Measurements from ENCODE around the gene KISS1R. TPM values are rescaled to one million over a fixed set of nuclear protein-coding genes. Genes with fewer than 3 reads are reported as not detected.
A peak's percentile ranks its signal among the peaks of the same experiment; 100 is the strongest.

Gene KISS1R
- 7.1 and 8.0 TPM in 2 replicates for total RNA-seq

- no peaks in the 10 kb centered on the region for H3K36me3 Mint-ChIP-seq (ENCODE audit: low read depth)
- intact Hi-C loops (cut with micrococcal nuclease), result loop anchor here (5.0 kb wide), 1 partner anchor 120 kb away; the partner anchor contains the start of gene PTBP1
- peak within 1 kb of the TSS; percentile 77 for H3K4me3 Mint-ChIP-seq (ENCODE audit: low read depth)
- peaks cover 4% of the 10 kb centered on the region for H3K27me3 Mint-ChIP-seq (ENCODE audit: low read depth)
- H3K4me1 Mint-ChIP-seq (ENCODE audit: low read depth), result peaks cover 14% of the 10 kb centered on the region
- no peak for DNase-seq (ENCODE audit: low spot score)
- H3K9me3 Mint-ChIP-seq, result no peaks in the 10 kb centered on the region
- peak within 1 kb of the TSS; percentile 38 for H3K27ac Mint-ChIP-seq
Measured at GRCh38 chr19:917323-918151, at the start of gene KISS1R. Gene KISS1R (plus strand): TSS chr19:917333. CDS start chr19:917503, 170 bp downstream.

- H3K9me3 Mint-ChIP-seq, result no peaks in the 10 kb centered on the region
- no peaks in the 10 kb centered on the region for H3K27me3 Mint-ChIP-seq (ENCODE audit: low read depth)
- H3K36me3 Mint-ChIP-seq (ENCODE audit: low read depth), result peaks cover 13% of the 10 kb centered on the region
- H3K27ac Mint-ChIP-seq, result no peak overlapping the region
- intact Hi-C loops (cut with micrococcal nuclease), result no loop called here
- H3K4me3 Mint-ChIP-seq (ENCODE audit: low read depth), result no peak overlapping the region
- peaks cover 7% of the 10 kb centered on the region for H3K4me1 Mint-ChIP-seq (ENCODE audit: low read depth)
- DNase-seq (ENCODE audit: low spot score), result no peak
Measured at GRCh38 chr19:867855-868457, 49.2 kb upstream of the KISS1R start.

- no peaks in the 10 kb centered on the region for H3K9me3 Mint-ChIP-seq
- H3K4me1 Mint-ChIP-seq (ENCODE audit: low read depth), result peaks cover 3% of the 10 kb centered on the region
- no peaks in the 10 kb centered on the region for H3K27me3 Mint-ChIP-seq (ENCODE audit: low read depth)
- H3K36me3 Mint-ChIP-seq (ENCODE audit: low read depth), result peaks cover 13% of the 10 kb centered on the region
- intact Hi-C loops (cut with micrococcal nuclease), result no loop called here
- no peak overlapping the region for H3K27ac Mint-ChIP-seq
- DNase-seq (ENCODE audit: low spot score), result no peak
- H3K4me3 Mint-ChIP-seq (ENCODE audit: low read depth), result no peak overlapping the region
Measured at GRCh38 chr19:868458-869244, 48.5 kb upstream of the KISS1R start.

DNA sequence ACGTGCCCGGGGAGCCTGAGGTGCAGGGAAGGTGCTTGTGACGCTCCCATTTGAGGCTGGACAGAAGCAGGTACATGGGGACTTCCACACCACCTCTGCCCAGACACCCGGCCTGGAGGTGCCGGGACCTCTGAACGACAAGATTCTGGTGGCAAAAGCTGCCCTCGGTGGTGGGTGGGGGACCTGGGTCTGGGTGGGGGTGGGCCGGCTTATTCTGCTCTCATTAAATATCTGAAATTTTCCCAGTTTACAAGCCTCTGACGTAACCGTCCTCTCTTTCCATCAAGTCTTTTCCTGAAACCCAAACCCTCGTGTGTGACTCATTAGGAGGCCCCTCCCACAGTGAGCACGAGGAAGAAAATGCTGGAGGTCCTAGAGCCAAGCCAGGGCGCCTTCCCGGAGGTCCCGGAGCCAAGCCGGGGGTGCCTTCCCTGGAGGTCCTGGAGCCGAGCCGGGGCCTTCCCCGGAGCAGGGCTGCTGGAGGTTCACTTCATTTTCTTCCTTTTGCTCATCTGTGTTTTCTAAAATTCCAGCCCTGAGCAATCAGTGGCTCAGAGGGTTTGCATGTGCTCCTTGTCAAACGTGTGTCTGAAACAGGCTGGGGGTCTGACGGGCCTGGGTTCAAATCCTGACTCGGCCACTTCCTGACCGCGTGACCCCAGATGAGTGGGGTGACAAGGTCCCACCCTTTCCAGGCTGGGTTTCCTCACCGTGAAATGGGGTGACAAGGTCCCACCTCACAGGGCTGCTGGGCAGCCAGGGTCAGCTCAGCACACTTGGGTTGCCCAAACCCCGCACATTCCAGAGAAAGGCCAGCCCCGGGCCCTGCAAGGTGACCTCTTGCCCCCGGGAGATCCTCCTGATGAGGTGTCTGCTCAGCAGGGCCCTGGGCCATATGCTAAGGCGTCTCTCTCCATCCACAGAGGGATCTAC lies 47.6 kb upstream of the KISS1R start:
- Mint-ChIP-seq H3K9me3 (no peaks in the 10 kb centered on the region), H3K4me1 (ENCODE audit: low read depth) (peaks cover 2% of the 10 kb centered on the region)

GRCh38 chr19:870314-870713 lies 46.8 kb upstream of the KISS1R start:
- peaks cover 2% of the 10 kb centered on the region for H3K4me1 Mint-ChIP-seq (ENCODE audit: low read depth)
- no peak overlapping the region for H3K27ac Mint-ChIP-seq

More for the DNA sequence above, 47.6 kb upstream of the KISS1R start:
- peaks cover 13% of the 10 kb centered on the region for H3K36me3 Mint-ChIP-seq (ENCODE audit: low read depth)
- DNase-seq (ENCODE audit: low spot score), result no peak
- no peak overlapping the region for H3K27ac Mint-ChIP-seq
- no peak overlapping the region for H3K4me3 Mint-ChIP-seq (ENCODE audit: low read depth)
- H3K27me3 Mint-ChIP-seq (ENCODE audit: low read depth), result no peaks in the 10 kb centered on the region
- intact Hi-C loops (cut with micrococcal nuclease), result no loop called here

GRCh38 chr19:870963-871401 lies 46.2 kb upstream of the KISS1R start:
- H3K27me3 Mint-ChIP-seq (ENCODE audit: low read depth), result no peaks in the 10 kb centered on the region
- H3K36me3 Mint-ChIP-seq (ENCODE audit: low read depth), result peaks cover 13% of the 10 kb centered on the region
- H3K4me1 Mint-ChIP-seq (ENCODE audit: low read depth), result peaks cover 2% of the 10 kb centered on the region
- no peak overlapping the region for H3K4me3 Mint-ChIP-seq (ENCODE audit: low read depth)
- no peak overlapping the region for H3K27ac Mint-ChIP-seq
- intact Hi-C loops (cut with micrococcal nuclease), result no loop called here
- H3K9me3 Mint-ChIP-seq, result no peaks in the 10 kb centered on the region
- DNase-seq (ENCODE audit: low spot score), result no peak

More at GRCh38 chr19:870314-870713, 46.8 kb upstream of the KISS1R start:
- DNase-seq (ENCODE audit: low spot score), result no peak
- Mint-ChIP-seq H3K9me3 (no peaks in the 10 kb centered on the region), H3K4me3 (ENCODE audit: low read depth) (no peak overlapping the region), H3K36me3 (ENCODE audit: low read depth) (peaks cover 13% of the 10 kb centered on the region), H3K27me3 (ENCODE audit: low read depth) (no peaks in the 10 kb centered on the region)
- intact Hi-C loops (cut with micrococcal nuclease), result no loop called here

DNA sequence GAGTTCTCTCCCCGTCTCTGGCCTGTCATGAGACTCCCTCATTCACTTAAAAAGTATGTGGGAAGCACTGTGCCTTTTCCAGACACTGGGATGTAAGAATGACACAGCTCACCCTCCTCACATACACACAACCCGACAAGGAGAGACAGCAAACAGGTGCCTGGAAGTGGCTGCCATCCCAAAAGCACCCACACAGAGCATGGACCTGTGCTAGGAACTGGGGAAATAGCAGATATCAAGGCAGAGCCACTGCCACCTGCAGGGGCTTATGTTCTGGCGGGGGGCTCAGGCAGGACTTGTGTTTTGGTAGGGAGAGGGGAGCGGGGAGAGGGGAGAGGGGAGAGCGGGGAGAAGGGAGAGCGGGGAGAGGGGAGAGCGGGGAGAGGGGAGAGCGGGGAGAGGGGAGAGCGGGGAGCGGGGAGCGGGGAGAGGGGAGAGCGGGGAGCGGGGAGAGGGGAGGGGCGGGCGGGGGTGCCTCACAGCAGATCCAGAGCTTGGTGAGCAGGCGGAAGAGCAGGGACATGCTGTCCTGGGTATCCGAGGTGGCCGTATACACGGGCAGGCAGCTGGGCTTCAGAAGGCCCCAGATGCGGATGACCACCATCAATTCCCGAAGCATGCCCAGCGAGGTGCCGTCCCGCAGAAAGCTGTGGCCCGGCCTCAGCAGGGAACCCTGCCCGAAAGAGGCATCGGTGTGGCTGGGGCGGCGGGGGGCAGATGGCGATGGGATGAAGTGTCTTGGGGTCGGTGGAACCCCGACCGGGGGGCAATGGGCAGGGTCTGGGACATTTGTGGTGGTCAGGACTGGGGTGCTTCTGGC lies 45.5 kb upstream of the KISS1R start:
- Mint-ChIP-seq H3K4me1 (ENCODE audit: low read depth) (peaks cover 2% of the 10 kb centered on the region), H3K4me3 (ENCODE audit: low read depth) (peak overlapping the region; percentile 33), H3K36me3 (ENCODE audit: low read depth) (peaks cover 16% of the 10 kb centered on the region), H3K27me3 (ENCODE audit: low read depth) (no peaks in the 10 kb centered on the region), H3K9me3 (no peaks in the 10 kb centered on the region), H3K27ac (peak overlapping the region; percentile 72)
- no peak for DNase-seq (ENCODE audit: low spot score)
- intact Hi-C loops (cut with micrococcal nuclease), result no loop called here

GRCh38 chr19:872266-872951 lies 44.7 kb upstream of the KISS1R start:
- intact Hi-C loops (cut with micrococcal nuclease), result no loop called here
- Mint-ChIP-seq H3K9me3 (no peaks in the 10 kb centered on the region), H3K4me1 (ENCODE audit: low read depth) (peaks cover 2% of the 10 kb centered on the region), H3K36me3 (ENCODE audit: low read depth) (peaks cover 14% of the 10 kb centered on the region), H3K4me3 (ENCODE audit: low read depth) (peak overlapping the region; percentile 65), H3K27ac (peak overlapping the region; percentile 49), H3K27me3 (ENCODE audit: low read depth) (no peaks in the 10 kb centered on the region)
- DNase-seq (ENCODE audit: low spot score), result peak; percentile 87

DNA sequence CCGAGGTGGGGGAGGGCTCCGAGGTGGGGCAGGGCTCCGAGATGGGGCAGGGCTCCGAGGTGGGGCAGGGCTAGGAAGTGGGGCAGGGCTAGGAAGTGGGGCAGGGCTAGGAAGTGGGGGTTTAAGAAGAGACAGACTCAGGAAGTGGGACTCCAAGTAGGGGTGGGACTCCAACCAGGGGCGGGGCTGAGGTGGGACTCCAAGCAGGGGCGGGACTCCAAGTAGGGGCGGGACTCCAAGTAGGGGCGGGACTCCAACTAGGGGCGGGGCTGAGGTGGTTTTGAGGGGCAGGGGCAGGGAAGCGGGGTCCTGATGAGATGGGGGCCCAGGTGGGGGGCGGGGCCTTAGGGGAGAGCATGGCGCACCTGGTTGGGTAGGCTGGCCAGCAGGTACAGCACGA lies 44.0 kb upstream of the KISS1R start:
- Mint-ChIP-seq H3K36me3 (ENCODE audit: low read depth) (peaks cover 11% of the 10 kb centered on the region), H3K9me3 (no peaks in the 10 kb centered on the region), H3K4me1 (ENCODE audit: low read depth) (peaks cover 2% of the 10 kb centered on the region), H3K4me3 (ENCODE audit: low read depth) (no peak overlapping the region), H3K27me3 (ENCODE audit: low read depth) (no peaks in the 10 kb centered on the region), H3K27ac (peak overlapping the region; percentile 67)
- DNase-seq (ENCODE audit: low spot score), result peak; percentile 79
- intact Hi-C loops (cut with micrococcal nuclease), result no loop called here

DNA sequence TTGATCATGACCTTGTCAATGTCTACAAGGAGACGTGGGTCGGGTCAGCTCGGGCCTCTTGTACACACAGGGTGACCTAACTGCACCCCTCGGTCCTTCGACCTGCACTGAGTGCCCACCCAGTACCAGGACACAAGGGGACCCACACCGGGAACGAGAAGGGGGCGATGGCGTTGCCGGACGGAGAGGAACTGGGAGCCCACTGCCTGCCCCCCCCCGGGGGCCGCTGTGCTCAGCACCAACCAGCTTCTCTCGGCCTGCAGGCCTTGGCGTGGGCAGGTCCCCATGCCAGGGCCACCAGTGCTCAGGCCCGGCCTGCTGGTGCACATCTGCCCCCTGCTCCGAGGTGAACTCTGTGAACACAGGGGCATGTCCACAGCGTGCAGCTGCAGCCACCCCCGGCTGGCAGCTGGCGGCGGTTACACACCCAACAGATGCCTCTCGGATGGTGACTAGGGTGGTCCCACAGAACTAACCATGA lies 43.5 kb upstream of the KISS1R start:
- H3K9me3 Mint-ChIP-seq, result no peaks in the 10 kb centered on the region
- H3K27ac Mint-ChIP-seq, result no peak overlapping the region
- intact Hi-C loops (cut with micrococcal nuclease), result no loop called here
- H3K36me3 Mint-ChIP-seq (ENCODE audit: low read depth), result peaks cover 11% of the 10 kb centered on the region
- DNase-seq (ENCODE audit: low spot score), result no peak
- no peaks in the 10 kb centered on the region for H3K27me3 Mint-ChIP-seq (ENCODE audit: low read depth)
- peaks cover 2% of the 10 kb centered on the region for H3K4me1 Mint-ChIP-seq (ENCODE audit: low read depth)
- H3K4me3 Mint-ChIP-seq (ENCODE audit: low read depth), result no peak overlapping the region

Data from activated T-helper 2 cell treated with anti-CD3 and anti-CD28 coated beads, Interferon-gamma antibody, Interleukin-2, Interleukin-4, amounts not matched to agents 10 μg/mL and 5 μg/mL and 100 μg/mL, durations not matched to agents 14 hours and 24 hours and 36 hours (primary cell).